Fibroblast of lung (primary cell): ENCODE results near the gene NMRAL1. TPM values are rescaled to one million over a fixed set of nuclear protein-coding genes. Genes with fewer than 3 reads are reported as not detected.

ENCODE experiments used
- DNase-seq, 2 donors: peaks; one replicate each; pipeline versions ENCODE4 v3.0.0 to v3.0.0-alpha.2; 2010; ENCODE audit warnings: low read depth in 2 of 2
- H2AFZ ChIP-seq: 2 replicates; pipeline ENCODE4 v1.5.1; 2012; ENCODE audit warnings: low read length, control low read depth, inconsistent platforms
- H3K27ac ChIP-seq: 2 replicates; pipeline ENCODE4 v1.5.1; 2011; ENCODE audit warnings: low read length, control low read depth; ENCODE audit not compliant: insufficient read depth
- H3K27me3 ChIP-seq: 2 replicates; pipeline ENCODE4 v1.5.1; 2011; ENCODE audit warnings: mild to moderate bottlenecking, low read length; ENCODE audit not compliant: control insufficient read depth, insufficient read depth
- H3K36me3 ChIP-seq: 2 replicates; pipeline ENCODE4 v1.5.1; 2011; ENCODE audit warnings: low read length; ENCODE audit not compliant: control insufficient read depth, insufficient read depth
- H3K4me1 ChIP-seq: 2 replicates; pipeline ENCODE4 v1.5.1; 2011; ENCODE audit warnings: low read length; ENCODE audit not compliant: control insufficient read depth, insufficient read depth; ENCODE audit errors: extremely low read depth
- H3K4me2 ChIP-seq: 2 replicates; pipeline ENCODE4 v1.5.1; 2011; ENCODE audit warnings: low read length, control low read depth; ENCODE audit not compliant: insufficient read depth; ENCODE audit errors: extremely low read depth
- H3K4me3 ChIP-seq, 4 experiments: fragments of 200-600 bp in 1 of 4; sonication (generic) in 1 of 4; replicated peaks in 1 of 4; 2 replicates each; pipeline ENCODE4 v1.5.1; 2011 to 2016; ENCODE audit warnings: low read length in 4 of 4, low read depth in 3 of 4, mild to moderate bottlenecking in 3 of 4, control low read depth in 2 of 4, inconsistent platforms in 1 of 4, mixed read lengths in 1 of 4; ENCODE audit not compliant: insufficient read depth in 1 of 4; ENCODE audit errors: control extremely low read depth in 1 of 4
- H3K79me2 ChIP-seq: 2 replicates; pipeline ENCODE4 v1.5.1; 2012; ENCODE audit warnings: mild to moderate bottlenecking, low read length, inconsistent platforms; ENCODE audit not compliant: control insufficient read depth, insufficient read depth
- H3K9ac ChIP-seq: 2 replicates; pipeline ENCODE4 v1.5.1; 2011; ENCODE audit warnings: mild to moderate bottlenecking, low read length, control low read depth; ENCODE audit not compliant: insufficient read depth
- H3K9me3 ChIP-seq: 2 replicates; pipeline ENCODE4 v1.5.1; 2012; ENCODE audit warnings: low read depth, low read length; ENCODE audit not compliant: control insufficient read depth, insufficient read depth
- H4K20me1 ChIP-seq: 2 replicates; pipeline ENCODE4 v1.5.1; 2011; ENCODE audit warnings: low read length; ENCODE audit not compliant: control insufficient read depth, insufficient read depth; ENCODE audit errors: extremely low read depth
- EZH2 ChIP-seq: IDR thresholded peaks from 2 replicates; pipeline ENCODE4 v1.5.1; 2012; ENCODE audit warnings: low read length, control low read depth, mild to moderate bottlenecking; ENCODE audit errors: missing control alignments
- polyA plus RNA-seq, 2 donors: library from polyadenylated mRNA; depleted of rRNA in 1 of 2; stranded (reverse) in 1 of 2; unstranded in 1 of 2; fragments of >200 nt; gene quantifications; 2 replicates each; pipeline ENCODE4 v1.2.1, GENCODE V29; 2011 to 2012; ENCODE audit warnings: missing spikeins in 1 of 2
- total RNA-seq: library from RNA; depleted of rRNA; stranded (reverse); fragments of >200 nt; gene quantifications from 2 replicates; pipeline ENCODE4 v1.2.1, GENCODE V29; 2014
- TF ChIP-seq, protein P1 (sequence below), 2 donors: IDR thresholded peaks in 1 of 2; conservative IDR thresholded peaks in 1 of 2; 1 replicate in 1 of 2; 2 replicates in 1 of 2; pipeline ENCODE4 v1.5.1; 2011 to 2012; ENCODE audit warnings: low read length in 2 of 2, control low read depth in 1 of 2, inconsistent platforms in 1 of 2, low read depth in 1 of 2, mild to moderate bottlenecking in 1 of 2

Gene NMRAL1
- total and polyA plus RNA-seq, 2 donors (not counting 1 experiment from before 2014, with no cell fraction given): 33.6 to 73.5 TPM

- Histone ChIP-seq H3K4me1 (no peaks in the 10 kb centered on the region), H4K20me1 (no peaks in the 10 kb centered on the region), H3K36me3 (no peaks in the 10 kb centered on the region), H3K9me3 (no peaks in the 10 kb centered on the region), H3K79me2 (no peaks in the 10 kb centered on the region), H3K27me3 (no peaks in the 10 kb centered on the region), H3K9ac (no peak overlapping the region), H3K27ac (no peak overlapping the region), H3K4me3 (no peak overlapping the region), H3K4me2 (no peak overlapping the region), H2AFZ (no peak overlapping the region)
- TF ChIP-seq EZH2: no peak
- TF ChIP-seq, protein P1, sequence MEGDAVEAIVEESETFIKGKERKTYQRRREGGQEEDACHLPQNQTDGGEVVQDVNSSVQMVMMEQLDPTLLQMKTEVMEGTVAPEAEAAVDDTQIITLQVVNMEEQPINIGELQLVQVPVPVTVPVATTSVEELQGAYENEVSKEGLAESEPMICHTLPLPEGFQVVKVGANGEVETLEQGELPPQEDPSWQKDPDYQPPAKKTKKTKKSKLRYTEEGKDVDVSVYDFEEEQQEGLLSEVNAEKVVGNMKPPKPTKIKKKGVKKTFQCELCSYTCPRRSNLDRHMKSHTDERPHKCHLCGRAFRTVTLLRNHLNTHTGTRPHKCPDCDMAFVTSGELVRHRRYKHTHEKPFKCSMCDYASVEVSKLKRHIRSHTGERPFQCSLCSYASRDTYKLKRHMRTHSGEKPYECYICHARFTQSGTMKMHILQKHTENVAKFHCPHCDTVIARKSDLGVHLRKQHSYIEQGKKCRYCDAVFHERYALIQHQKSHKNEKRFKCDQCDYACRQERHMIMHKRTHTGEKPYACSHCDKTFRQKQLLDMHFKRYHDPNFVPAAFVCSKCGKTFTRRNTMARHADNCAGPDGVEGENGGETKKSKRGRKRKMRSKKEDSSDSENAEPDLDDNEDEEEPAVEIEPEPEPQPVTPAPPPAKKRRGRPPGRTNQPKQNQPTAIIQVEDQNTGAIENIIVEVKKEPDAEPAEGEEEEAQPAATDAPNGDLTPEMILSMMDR (conservative IDR thresholded peaks at IDR 0.05 in 1 of 2, IDR thresholded peaks at IDR 0.05 in 1 of 2; ENCODE audit: low read depth in 1 of 2, low read length in 2 of 2): no peak
- no peak for DNase-seq
Observed at GRCh38 chr16:4520913-4521312, 46.5 kb upstream of the NMRAL1 start.

GRCh38 chr16:4519274-4520058 lies 45.0 kb upstream of the NMRAL1 start:
- Histone ChIP-seq H3K4me2 (no peak overlapping the region), H2AFZ (no peak overlapping the region), H3K36me3 (no peaks in the 10 kb centered on the region), H4K20me1 (no peaks in the 10 kb centered on the region), H3K27ac (no peak overlapping the region), H3K9me3 (no peaks in the 10 kb centered on the region), H3K4me1 (no peaks in the 10 kb centered on the region), H3K27me3 (no peaks in the 10 kb centered on the region), H3K9ac (no peak overlapping the region), H3K79me2 (no peaks in the 10 kb centered on the region), H3K4me3 (no peak overlapping the region)
- DNase-seq: no peak
- TF ChIP-seq, protein P1 (conservative IDR thresholded peaks at IDR 0.05 in 1 of 2, IDR thresholded peaks at IDR 0.05 in 1 of 2; ENCODE audit: low read depth in 1 of 2, low read length in 2 of 2): no peak
- TF ChIP-seq EZH2: no peak

DNA sequence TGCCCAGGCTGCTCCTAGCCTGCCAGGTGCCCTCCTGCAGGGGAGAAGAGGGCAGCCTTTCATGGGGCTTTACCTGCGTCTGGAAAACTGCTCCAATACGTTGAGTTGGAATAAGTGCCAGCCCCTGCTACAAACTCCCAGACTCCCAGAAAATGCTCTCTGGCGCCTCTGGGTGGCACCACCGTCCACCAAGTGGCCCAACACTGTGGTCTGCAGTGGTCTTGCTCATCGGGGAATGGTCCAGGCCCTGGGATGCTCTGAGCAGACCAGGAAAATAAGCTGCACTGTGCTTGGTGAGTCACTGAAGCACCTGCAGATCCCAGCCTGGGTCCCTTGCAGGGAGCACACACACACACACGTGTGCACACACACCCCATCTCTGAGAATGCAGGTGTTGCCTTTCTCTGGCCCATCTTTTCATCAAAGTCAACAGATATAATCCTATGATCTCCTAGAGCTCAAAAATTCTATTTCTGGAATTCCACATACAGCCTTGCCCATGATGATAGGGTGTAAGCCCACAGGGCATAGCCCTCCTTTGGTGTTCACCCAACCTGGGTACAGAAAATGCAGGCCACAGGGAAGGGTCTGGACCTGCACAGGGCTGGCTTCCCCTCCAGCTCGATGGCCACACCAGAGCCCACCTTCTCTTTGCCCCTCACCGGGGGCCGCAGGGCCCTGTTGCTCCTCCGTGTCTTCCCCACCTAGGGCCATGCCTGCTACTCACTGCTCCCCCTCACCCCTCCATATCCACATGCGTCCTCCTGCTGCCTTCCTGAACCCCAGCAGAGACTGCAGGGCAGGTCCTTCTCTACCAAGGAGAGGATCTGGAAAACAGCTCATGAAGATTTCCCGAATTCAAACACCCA lies 43.6 kb upstream of the NMRAL1 start:
- H3K9ac ChIP-seq: no peak overlapping the region
- TF ChIP-seq, protein P1 (conservative IDR thresholded peaks at IDR 0.05 in 1 of 2, IDR thresholded peaks at IDR 0.05 in 1 of 2; ENCODE audit: low read depth in 1 of 2, low read length in 2 of 2): peak; percentile 48 to 70
- TF ChIP-seq EZH2: no peak
- no peaks in the 10 kb centered on the region for H3K4me1 ChIP-seq
- H3K9me3 ChIP-seq: no peaks in the 10 kb centered on the region
- H3K36me3 ChIP-seq: peaks cover 5% of the 10 kb centered on the region
- H3K4me3 ChIP-seq: no peak overlapping the region
- no peak overlapping the region for H2AFZ ChIP-seq
- peak; percentile 26 to 39 for DNase-seq
- H4K20me1 ChIP-seq: no peaks in the 10 kb centered on the region
- no peaks in the 10 kb centered on the region for H3K27me3 ChIP-seq
- H3K4me2 ChIP-seq: no peak overlapping the region
- no peaks in the 10 kb centered on the region for H3K79me2 ChIP-seq
- H3K27ac ChIP-seq: no peak overlapping the region
